GM19397 (cell line): ENCODE measurements around the gene TCF12.
"Not testable (repeated sequence)": the region's sequence is repeated elsewhere in the genome, so short reads cannot be mapped to it uniquely, and the experiment has no call there.

Source experiments
- ATAC-seq: cut with Tn5 transposase; IDR thresholded peaks from one replicate; pipeline ENCODE4 v1.9.1; 2021; ENCODE audit warnings: mild to moderate bottlenecking, moderate library complexity; ENCODE audit not compliant: unreplicated experiment

The TCF12 gene

GRCh38 chr15:57158997-57159668 lies 240.7 kb downstream of the TCF12 start:
- no peak for ATAC-seq

DNA sequence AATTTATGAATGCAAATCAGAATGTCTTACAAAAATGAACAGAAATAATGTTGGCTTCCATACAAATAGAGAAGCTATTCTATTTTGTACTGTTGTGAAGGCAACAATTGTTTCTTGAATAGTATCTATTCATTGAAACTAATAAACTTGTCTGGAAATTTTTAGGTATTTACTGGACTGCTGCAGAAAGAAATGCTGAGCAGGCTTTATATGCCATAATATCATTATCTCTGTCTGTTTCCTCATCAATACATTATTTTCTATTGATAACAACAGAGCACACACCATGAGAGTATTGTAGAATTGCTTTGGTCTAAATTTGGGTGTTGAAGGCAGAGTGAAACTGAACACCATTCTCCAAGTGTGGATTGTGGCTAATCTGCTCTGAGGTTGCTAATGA lies 241.3 kb downstream of the TCF12 start:
- no peak for ATAC-seq

- ATAC-seq, result no peak
These were observed 242.5 kb downstream of the TCF12 start for GRCh38 chr15:57160823-57161560.

GRCh38 chr15:57164251-57164650 lies 245.8 kb downstream of the TCF12 start:
- ATAC-seq, result not testable (repeated sequence)

GRCh38 chr15:57165992-57166391 lies 247.5 kb downstream of the TCF12 start:
- no peak for ATAC-seq

DNA sequence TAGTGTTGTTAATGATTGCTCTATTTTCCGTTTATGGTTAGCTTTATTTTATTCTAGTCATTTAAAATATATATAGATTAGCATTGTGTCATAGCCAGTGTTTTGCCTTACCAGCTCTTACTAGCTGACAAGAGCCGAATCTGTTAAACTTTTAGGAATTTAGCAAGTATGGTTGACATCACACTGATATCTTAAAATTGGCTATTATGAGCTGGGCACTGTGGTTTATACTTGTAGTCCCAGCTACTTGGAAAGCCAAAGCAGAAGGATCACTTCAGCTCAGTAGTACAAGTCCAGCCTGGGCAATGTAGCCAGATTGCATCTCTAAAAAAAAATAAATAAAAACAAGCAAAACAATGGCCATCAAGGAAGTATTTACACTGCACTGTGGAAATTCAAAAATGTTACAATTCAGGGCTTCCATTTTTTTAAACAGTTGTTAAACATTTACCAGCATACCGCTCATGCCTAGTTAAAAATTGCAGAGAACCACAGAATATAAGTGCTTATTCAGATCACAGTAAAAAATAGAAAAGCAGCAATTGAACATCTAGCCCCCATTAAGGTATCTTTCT lies 249.5 kb downstream of the TCF12 start:
- no peak for ATAC-seq

DNA sequence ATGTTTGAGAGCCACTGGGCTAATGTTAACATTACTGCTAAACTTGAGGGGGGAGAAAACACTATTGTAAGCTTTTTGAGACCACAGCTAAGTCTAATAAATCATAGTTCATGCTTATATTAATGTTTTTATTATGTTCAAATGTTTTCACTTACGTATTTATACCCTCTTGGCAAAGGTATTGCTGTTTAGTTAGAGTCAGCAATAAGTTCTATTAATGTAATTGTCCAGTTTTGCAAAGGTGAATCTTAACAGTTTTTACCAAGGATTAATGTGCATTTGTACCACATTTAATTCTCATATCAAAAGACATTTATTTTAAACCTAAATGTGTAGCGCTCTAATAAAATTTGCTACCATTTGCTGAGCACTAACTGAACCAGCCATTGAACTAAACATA lies 251.2 kb downstream of the TCF12 start:
- ATAC-seq, result no peak

GRCh38 chr15:57171426-57171825 lies 253.0 kb downstream of the TCF12 start:
- ATAC-seq, result no peak

- ATAC-seq, result no peak
These were observed 254.5 kb downstream of the TCF12 start for GRCh38 chr15:57172925-57173324.

DNA sequence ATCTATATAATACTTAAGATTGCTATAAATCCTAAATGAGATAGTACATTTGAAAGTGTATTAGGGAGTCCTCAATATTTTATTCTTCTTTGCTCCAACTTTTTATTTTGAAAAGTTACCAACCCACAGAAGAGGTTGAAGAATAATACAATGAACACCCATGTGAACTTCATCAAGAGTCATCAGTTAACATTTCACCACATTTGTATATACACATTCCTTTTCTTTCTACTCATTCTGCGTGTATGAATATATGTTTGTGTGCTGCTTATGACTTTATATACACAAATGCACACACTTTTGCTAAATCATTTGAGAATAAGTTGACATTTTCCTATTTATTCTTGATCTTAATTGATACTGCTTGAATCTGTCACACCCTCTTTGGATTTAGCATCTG lies 264.6 kb downstream of the TCF12 start:
- no peak for ATAC-seq

DNA sequence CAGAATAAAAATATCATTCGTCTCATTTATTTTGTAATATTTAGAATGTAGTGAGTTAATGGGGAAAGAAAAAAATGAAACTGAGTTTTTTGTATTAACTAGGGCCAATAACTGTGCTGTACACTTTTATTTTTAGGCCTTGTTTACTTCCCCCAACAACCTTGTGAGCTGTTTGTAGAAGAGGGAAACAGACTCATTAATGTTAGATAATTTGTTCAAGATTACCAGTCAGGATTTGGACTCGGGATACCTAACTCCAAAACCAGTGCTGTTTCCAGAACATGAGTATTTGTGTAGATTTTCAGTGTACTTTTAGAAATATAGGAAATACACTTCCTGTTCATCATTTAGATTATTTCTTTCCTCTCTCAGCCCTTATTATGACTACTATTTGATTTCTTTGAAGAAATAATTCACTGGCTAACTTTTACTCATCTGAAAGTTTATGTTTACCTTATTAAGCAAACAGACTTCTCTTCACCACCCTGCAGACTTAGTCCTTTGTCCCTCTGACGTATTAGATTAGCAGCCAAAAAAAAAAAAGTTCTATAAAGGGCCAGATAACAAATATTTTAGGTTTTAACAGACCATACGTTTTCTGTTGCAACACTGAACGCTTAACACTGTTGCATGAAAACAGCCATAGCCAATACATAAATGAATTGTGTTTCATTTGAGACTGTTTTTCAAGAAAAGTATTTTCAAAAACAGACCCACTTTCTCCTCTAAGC lies 265.3 kb downstream of the TCF12 start:
- ATAC-seq, result no peak

DNA sequence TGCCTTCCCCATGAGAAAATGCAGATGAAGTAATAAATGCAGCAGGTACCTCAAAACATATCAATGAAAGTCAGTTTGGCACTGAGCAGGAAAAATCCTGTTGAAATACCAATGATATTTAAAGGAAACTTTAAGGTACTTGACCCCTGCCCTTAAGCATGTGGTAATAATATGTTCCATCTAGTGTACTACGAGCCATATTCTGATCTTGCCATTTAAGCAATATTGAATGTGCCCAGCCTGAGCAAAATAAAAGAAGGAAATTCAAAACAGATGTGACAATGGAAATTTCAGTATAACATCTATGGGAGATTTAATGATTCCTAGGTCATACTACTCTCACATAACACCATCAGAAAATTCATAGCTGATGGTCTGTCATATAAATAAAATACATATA lies 266.1 kb downstream of the TCF12 start:
- ATAC-seq, result no peak

- ATAC-seq, result no peak
These were observed 267.1 kb downstream of the TCF12 start for GRCh38 chr15:57185507-57186074.

- no peak for ATAC-seq
These were observed 271.0 kb downstream of the TCF12 start for GRCh38 chr15:57189466-57189865.

DNA sequence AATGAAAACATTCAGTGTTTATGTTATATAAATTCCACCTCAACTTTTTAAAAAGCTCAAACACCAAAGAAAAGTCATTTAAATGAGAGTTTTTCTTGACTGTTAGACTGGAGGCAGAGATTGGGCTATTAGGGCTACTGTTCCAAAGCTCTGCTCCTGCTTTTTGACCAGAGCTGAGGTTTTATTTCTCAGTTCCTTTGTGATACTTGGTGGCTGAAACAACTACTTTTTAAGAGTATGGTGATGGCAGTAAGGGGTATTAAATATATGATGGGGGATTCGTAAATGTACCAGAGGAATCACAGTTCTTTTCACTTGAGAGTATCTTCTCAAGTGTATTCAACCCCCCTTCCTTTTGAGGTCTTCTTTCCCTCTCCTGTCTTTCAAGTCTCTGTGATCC lies 271.8 kb downstream of the TCF12 start:
- ATAC-seq, result no peak

- no peak for ATAC-seq
These were observed 274.7 kb downstream of the TCF12 start for GRCh38 chr15:57193161-57193560.

- ATAC-seq, result no peak
These were observed 276.9 kb downstream of the TCF12 start for GRCh38 chr15:57195326-57195725.

DNA sequence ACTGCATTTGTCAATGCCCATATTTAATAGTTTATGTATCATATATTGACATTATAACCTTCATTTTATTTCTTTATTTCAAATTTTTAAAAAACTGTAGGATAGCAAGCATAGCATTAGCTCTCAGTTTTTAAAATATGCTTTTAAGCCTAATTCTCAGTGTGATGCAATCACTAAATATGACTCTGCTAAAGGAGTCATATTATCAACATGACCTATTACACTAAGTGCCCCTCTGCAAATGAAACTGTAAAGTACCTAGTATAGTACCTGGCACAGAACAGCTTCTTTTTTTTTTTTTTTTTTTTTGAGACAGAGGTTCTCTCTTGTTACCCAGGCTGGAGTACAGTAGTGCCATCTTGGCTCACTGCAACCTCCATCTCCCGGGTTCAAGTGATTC lies 278.4 kb downstream of the TCF12 start:
- no peak for ATAC-seq

DNA sequence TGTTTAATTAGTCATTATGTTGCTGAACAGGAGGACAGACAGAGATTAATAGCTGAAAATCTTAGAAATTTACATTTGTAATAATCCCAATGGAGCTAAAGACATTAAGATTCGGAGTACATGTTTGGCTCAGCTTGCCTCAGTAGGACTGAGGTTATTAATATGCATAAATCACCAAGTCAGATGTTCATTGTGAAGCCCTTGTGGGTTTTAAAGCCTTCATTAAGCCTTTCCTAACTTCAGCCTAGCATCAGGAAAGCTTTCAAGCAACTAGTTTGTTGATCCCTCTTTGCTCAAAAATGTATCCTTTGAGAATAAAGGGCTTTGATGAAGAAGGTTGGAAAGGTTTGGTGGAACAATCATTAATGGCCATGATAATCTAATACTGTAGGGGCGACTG lies 279.7 kb downstream of the TCF12 start:
- no peak for ATAC-seq

DNA sequence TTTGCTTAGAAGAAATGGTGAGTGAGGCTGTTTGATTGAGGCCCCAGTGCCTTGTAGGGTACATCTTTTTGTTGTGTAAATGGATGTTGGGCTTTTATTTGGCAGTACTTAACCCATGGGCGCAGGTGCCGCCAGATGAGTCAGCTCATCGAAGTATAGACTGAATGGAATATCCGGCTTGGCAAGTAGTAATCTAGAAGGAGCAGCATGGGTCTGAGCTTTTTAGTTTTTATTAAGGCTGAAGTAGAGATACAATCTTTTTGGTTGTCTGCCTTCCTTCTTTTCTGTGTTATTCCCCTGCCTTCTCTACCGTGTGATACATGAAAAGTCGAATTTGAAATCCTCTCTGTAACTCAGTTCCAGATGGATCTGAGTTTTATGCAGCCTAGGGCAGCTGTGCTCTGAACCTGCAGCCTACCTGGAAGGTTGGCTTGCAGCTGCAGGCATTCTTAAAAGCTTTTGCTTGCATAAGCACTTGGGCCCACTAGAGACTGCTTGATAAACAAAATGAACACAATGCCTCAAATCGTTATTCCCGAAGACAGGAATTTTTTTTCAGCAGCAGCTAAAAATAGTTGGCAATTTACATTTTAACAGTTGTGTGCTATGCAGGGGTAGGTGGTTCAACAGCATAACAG lies 280.3 kb downstream of the TCF12 start:
- ATAC-seq, result no peak

- ATAC-seq, result no peak
These were observed 283.1 kb downstream of the TCF12 start for GRCh38 chr15:57201578-57201977.
